Measurements from ENCODE around the gene MIS18BP1.

DNA sequence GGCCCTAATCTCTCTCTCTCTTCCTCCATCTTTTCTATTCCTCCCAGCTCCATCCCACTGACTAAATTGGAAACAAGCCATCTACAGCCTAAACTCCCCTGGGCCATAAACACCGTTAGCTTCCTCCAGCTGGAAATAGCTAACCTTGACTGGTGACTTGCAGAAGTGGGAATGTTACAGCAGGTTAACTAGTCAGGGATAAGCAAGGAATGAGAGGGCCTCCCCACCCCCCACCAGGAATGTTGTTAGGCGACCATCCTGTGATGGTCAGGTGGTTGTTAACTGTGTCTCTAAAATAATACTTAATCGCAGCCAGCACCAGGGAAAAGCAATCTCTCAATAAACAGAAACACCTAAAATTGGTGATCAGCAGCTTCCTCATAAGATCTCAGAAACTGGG, 40.8 kb downstream of the MIS18BP1 start:
- TF ChIP-seq SP1 (IDR thresholded peaks at IDR 0.05) (no peak), FOXA1 (IDR thresholded peaks at IDR 0.05) (no peak), ELF4 (IDR thresholded peaks at IDR 0.05) (no peak), ZNF384 (IDR thresholded peaks at IDR 0.05) (no peak), SUZ12 (IDR thresholded peaks at IDR 0.05) (no peak), L3MBTL2 (conservative IDR thresholded peaks at IDR 0.05) (no peak), ARNT (IDR thresholded peaks at IDR 0.05) (no peak), FOXK2 (IDR thresholded peaks at IDR 0.05) (no peak)
- TF ChIP-seq, protein P1, sequence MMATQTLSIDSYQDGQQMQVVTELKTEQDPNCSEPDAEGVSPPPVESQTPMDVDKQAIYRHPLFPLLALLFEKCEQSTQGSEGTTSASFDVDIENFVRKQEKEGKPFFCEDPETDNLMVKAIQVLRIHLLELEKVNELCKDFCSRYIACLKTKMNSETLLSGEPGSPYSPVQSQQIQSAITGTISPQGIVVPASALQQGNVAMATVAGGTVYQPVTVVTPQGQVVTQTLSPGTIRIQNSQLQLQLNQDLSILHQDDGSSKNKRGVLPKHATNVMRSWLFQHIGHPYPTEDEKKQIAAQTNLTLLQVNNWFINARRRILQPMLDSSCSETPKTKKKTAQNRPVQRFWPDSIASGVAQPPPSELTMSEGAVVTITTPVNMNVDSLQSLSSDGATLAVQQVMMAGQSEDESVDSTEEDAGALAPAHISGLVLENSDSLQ (IDR thresholded peaks at IDR 0.05), result no peak
